CD4-positive, alpha-beta T cell (primary cell): Measurements from ENCODE around the gene OR4D11. TPM values are rescaled to one million over a fixed set of nuclear protein-coding genes. Genes with fewer than 3 reads are reported as not detected.
"Not testable (repeated sequence)": the region's sequence is repeated elsewhere in the genome, so short reads cannot be mapped to it uniquely, and the experiment has no call there.

Experiments
- ATAC-seq: fragments of 200-7000 bp; cut with Tn5 transposase; one replicate; pipeline ENCODE4 v1.10.0; 2022; ENCODE audit warnings: mild to moderate bottlenecking; ENCODE audit not compliant: poor library complexity
- CTCF ChIA-PET: fragments of 350-600 bp; sonication (Branson Sonifier 250); formaldehyde crosslinking; loops from one replicate; lab custom pipeline; 2021; ENCODE audit warnings: antibody characterized with exemption, inconsistent platforms; lab: Charles Lee
- POLR2A ChIA-PET: fragments of 350-600 bp; sonication (Branson Sonifier 250); formaldehyde crosslinking; loops from one replicate; lab custom pipeline; 2021; ENCODE audit warnings: antibody characterized with exemption, inconsistent platforms; lab: Charles Lee
- DNase-seq, 14 experiments: peaks; one replicate each; pipeline ENCODE4 v3.0.0-alpha.2; 2013 to 2020; ENCODE audit warnings: mixed read lengths in 2 of 14
- H3K27ac ChIP-seq, 2 donors: one replicate each; pipeline versions ENCODE4 v1.5.1 to v1.7.0; 2013; ENCODE audit warnings: low read length in 2 of 2, low read depth in 1 of 2, mild to moderate bottlenecking in 1 of 2
- H3K27me3 ChIP-seq, 2 experiments: 1 replicate in 1 of 2; 2 replicates in 1 of 2; pipeline versions ENCODE4 v1.6.1 to v1.7.0; 2013; ENCODE audit warnings: low read length in 2 of 2, control low read depth in 1 of 2, mild to moderate bottlenecking in 1 of 2, moderate library complexity in 1 of 2; ENCODE audit not compliant: insufficient read depth in 2 of 2, control insufficient read depth in 1 of 2
- H3K36me3 ChIP-seq: one replicate; pipeline ENCODE4 v1.6.1; 2013; ENCODE audit warnings: low read length, control low read depth; ENCODE audit not compliant: insufficient read depth
- H3K4me1 ChIP-seq: one replicate; pipeline ENCODE4 v1.6.1; 2013; ENCODE audit warnings: low read length, control low read depth; ENCODE audit not compliant: insufficient read depth
- H3K4me3 ChIP-seq: one replicate; pipeline ENCODE4 v1.5.1; 2013; ENCODE audit warnings: mild to moderate bottlenecking, low read length, moderate library complexity
- H3K9me3 ChIP-seq, 2 experiments: 1 replicate in 1 of 2; 2 replicates in 1 of 2; pipeline versions ENCODE4 v1.6.1 to v1.7.0; 2013; ENCODE audit warnings: low read length in 2 of 2, mild to moderate bottlenecking in 2 of 2, control low read depth in 1 of 2, moderate library complexity in 1 of 2; ENCODE audit not compliant: control insufficient read depth in 1 of 2, insufficient read depth in 1 of 2
- H3K27ac Mint-ChIP-seq: one replicate; pipeline ENCODE4 v1.8.0; 2020; ENCODE audit warnings: mixed read lengths
- H3K27me3 Mint-ChIP-seq: one replicate; pipeline ENCODE4 v1.8.0; 2021; ENCODE audit warnings: mixed read lengths
- H3K36me3 Mint-ChIP-seq: one replicate; pipeline ENCODE4 v1.8.0; 2021; ENCODE audit warnings: low read depth, mixed read lengths
- H3K4me1 Mint-ChIP-seq: one replicate; pipeline ENCODE4 v1.8.0; 2021; ENCODE audit warnings: low read depth, mixed read lengths
- H3K4me3 Mint-ChIP-seq: one replicate; pipeline ENCODE4 v1.8.0; 2020; ENCODE audit warnings: mild to moderate bottlenecking, mixed read lengths
- H3K9me3 Mint-ChIP-seq: one replicate; pipeline ENCODE4 v1.8.0; 2020; ENCODE audit warnings: mixed read lengths
- intact Hi-C, 2 experiments: fragments of 100-400 bp; cut with DNase I in 1 of 2; cut with micrococcal nuclease in 1 of 2; formaldehyde crosslinking; loops; one replicate each; pipeline versions ENCODE4 v1.15.1 to v1.9.0; 2023 to 2025; cut with DNase I, micrococcal nuclease
- total RNA-seq, 174 experiments: library from RNA in 2 of 174; stranded (reverse) in 2 of 174; gene quantifications; one replicate each; pipeline ENCODE4 v1.2.3 and lab custom pipeline; 2021 to 2026
- TF ChIP-seq, protein P1 (sequence below): fragments of 200-600 bp; IDR thresholded peaks from one replicate; pipeline ENCODE4 v1.8.0; 2022; ENCODE audit warnings: antibody characterized with exemption, mild to moderate bottlenecking

OR4D11 gene
- total RNA-seq, 2 experiments from 2014 or later, result not detected

DNA sequence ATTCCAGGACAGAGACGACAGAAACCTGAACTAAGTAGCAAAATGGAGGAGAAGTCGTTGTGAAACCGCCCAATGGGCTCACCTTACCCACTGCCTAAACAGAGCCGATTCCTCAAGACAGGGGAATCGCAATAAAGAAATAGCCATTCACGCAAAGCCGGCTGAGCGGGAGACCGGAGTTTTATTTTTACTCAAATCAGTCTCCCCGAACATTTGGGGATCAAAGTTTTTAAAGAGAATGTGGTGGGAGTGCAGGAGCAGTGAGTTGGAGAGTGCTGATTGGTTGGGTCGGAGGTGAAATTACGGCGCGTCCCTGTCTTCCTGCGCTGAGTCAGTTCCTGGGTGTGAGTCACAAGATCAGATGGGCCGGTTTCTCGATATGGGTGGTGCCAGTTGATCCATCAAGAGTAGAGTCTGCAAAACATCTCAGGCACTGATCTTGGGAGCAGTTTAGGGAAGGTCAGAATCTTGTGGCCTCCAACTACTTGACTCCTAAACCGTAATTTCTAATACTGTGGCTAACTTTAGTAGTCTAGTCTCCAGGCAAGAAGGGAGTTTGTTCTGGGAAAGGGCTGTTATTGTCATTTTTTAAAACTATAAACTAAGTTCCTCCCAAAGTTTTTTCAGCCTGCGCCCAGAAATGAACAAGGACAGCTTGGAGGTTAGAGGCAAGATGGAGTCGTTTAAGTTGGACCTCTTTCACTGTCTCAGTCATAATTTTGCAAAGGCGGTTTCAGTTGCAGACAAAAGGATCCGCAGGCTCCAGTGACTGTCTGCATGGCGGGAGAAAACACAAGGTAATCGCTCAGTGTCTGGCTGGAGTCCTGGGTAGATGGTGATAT is 42.0 kb downstream of the OR4D11 start:
- H3K9me3 ChIP-seq, result no peaks in the 10 kb centered on the region
- H3K27me3 ChIP-seq, result no peaks in the 10 kb centered on the region
- H3K27me3 Mint-ChIP-seq, result peaks cover 2% of the 10 kb centered on the region
- no peaks in the 10 kb centered on the region for H3K9me3 Mint-ChIP-seq
- H3K4me1 ChIP-seq, result peaks cover 4% of the 10 kb centered on the region
- ATAC-seq, result no peak
- H3K36me3 ChIP-seq, result no peaks in the 10 kb centered on the region
- TF ChIP-seq, protein P1, sequence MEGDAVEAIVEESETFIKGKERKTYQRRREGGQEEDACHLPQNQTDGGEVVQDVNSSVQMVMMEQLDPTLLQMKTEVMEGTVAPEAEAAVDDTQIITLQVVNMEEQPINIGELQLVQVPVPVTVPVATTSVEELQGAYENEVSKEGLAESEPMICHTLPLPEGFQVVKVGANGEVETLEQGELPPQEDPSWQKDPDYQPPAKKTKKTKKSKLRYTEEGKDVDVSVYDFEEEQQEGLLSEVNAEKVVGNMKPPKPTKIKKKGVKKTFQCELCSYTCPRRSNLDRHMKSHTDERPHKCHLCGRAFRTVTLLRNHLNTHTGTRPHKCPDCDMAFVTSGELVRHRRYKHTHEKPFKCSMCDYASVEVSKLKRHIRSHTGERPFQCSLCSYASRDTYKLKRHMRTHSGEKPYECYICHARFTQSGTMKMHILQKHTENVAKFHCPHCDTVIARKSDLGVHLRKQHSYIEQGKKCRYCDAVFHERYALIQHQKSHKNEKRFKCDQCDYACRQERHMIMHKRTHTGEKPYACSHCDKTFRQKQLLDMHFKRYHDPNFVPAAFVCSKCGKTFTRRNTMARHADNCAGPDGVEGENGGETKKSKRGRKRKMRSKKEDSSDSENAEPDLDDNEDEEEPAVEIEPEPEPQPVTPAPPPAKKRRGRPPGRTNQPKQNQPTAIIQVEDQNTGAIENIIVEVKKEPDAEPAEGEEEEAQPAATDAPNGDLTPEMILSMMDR, result no peak
- no peak overlapping the region for H3K4me3 Mint-ChIP-seq
- H3K4me1 Mint-ChIP-seq, result peaks cover 9% of the 10 kb centered on the region
- DNase-seq, result peak in 1 of 14 experiments; percentile 43
- H3K4me3 ChIP-seq, result no peak overlapping the region
- POLR2A ChIA-PET, result no interaction called here
- no peak overlapping the region for H3K27ac Mint-ChIP-seq
- H3K36me3 Mint-ChIP-seq, result peaks cover 9% of the 10 kb centered on the region
- H3K27ac ChIP-seq, result no peak overlapping the region
- intact Hi-C loops, result loop anchor here in 1 of 2 experiments (5.0 kb wide), 1 partner anchor 212 kb away; the partner anchor contains the start of gene STX3
- CTCF ChIA-PET, result no interaction called here

DNA sequence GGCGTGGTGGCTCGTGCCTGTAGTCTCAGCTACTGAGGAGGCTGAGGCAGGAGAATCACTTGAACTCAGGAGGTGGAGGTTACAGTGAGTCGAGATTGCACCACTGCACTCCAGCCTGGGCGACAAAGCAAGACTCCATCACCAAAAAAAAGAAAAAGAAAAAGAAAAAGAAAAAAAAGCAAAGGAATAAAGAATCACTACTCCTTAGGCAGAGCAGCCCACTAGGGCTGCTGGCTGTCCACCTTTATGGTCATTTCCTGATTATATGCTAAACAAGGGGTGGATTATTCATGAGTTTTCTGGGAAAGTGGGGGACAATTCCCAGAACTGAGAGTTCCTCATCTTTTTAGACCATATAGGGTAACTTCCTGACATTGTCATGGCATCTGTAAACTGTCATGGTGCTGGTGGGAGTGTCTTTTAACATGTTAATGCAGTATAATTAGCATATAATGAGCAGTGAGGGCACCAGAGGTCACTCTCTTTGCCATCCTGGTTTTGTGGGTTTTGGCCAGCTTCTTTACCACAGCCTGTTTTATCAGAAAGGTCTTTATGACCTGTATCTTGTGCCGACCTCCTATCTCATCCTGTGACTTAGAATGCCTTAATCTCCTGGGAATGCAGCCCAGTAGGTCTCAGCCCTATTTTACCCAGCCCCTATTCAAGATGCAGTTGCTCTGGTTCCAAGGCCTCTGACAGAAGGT is 44.4 kb downstream of the OR4D11 start:
- H3K27ac Mint-ChIP-seq, H3K4me3 ChIP-seq, H3K36me3 ChIP-seq, H3K27me3 ChIP-seq, H3K9me3 Mint-ChIP-seq, H3K27ac ChIP-seq, H3K9me3 ChIP-seq, CTCF ChIA-PET, ATAC-seq, DNase-seq: not testable (repeated sequence)
- Mint-ChIP-seq H3K4me3 (peak overlapping the region; percentile 65), H3K4me1 (peaks cover 28% of the 10 kb centered on the region), H3K36me3 (peaks cover 26% of the 10 kb centered on the region), H3K27me3 (peaks cover 11% of the 10 kb centered on the region)
- H3K4me1 ChIP-seq, result peaks cover 14% of the 10 kb centered on the region
- POLR2A ChIA-PET, result interaction anchor here (3.1 kb wide), 1 partner anchor 121 kb away, joined by 15 read pairs; the partner anchor contains the start of gene PATL1
- intact Hi-C loops, result loop anchor here in 1 of 2 experiments (5.0 kb wide), 1 partner anchor 210 kb away; the partner anchor contains the start of gene STX3

DNA sequence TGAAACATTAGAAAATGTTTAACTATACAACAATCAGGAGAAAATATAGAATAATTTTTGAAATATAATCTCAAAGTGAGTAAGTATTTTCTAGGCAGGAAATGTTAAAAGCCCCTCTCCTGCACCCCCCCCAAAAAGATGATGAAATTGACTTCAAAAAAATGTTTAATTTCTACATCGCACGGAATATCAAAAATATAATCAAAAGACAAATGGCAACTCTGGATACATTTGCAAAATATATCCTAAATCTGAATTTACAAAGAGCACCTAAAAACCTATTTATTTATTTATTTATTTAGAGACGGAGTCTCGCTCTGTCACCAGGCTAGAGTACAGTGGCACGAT is 44.9 kb downstream of the OR4D11 start:
- POLR2A ChIA-PET, result interaction anchor here (3.0 to 4.4 kb wide), 3 partner anchors 12 to 121 kb away, joined by 15 to 50 read pairs (median 32); partner anchors contain the start of genes OSBP and PATL1
- peaks cover 14% of the 10 kb centered on the region for H3K4me1 ChIP-seq
- H3K27ac ChIP-seq, result no peak overlapping the region
- H3K4me1 Mint-ChIP-seq, result peaks cover 31% of the 10 kb centered on the region
- TF ChIP-seq, protein P1, result no peak
- H3K36me3 ChIP-seq, result no peaks in the 10 kb centered on the region
- H3K9me3 ChIP-seq, result peaks cover 0 to 2% of the 10 kb centered on the region in 2 experiments
- CTCF ChIA-PET, result no interaction called here
- DNase-seq (no peak), ATAC-seq (no peak)
- H3K4me3 ChIP-seq, result no peak overlapping the region
- no peaks in the 10 kb centered on the region for H3K27me3 ChIP-seq
- peaks cover 4% of the 10 kb centered on the region for H3K9me3 Mint-ChIP-seq
- H3K27me3 Mint-ChIP-seq, result peaks cover 11% of the 10 kb centered on the region
- peak overlapping the region; percentile 65 for H3K4me3 Mint-ChIP-seq
- H3K36me3 Mint-ChIP-seq, result peaks cover 26% of the 10 kb centered on the region
- intact Hi-C loops, result loop anchor here in 1 of 2 experiments (5.0 kb wide), 1 partner anchor 209 kb away; the partner anchor contains the start of gene STX3
- H3K27ac Mint-ChIP-seq, result no peak overlapping the region
